Osteocyte (in vitro differentiated cells): Measurements from ENCODE around the gene GALNT7. TPM values are rescaled to one million over a fixed set of nuclear protein-coding genes. Genes with fewer than 3 reads are reported as not detected.
A peak's percentile ranks its signal among the peaks of the same experiment; 100 is the strongest.

Experiments
- DNase-seq: peaks from one replicate; pipeline ENCODE4 v3.0.0; 2021; ENCODE audit warnings: mixed read lengths; ENCODE audit not compliant: unreplicated experiment; ENCODE audit errors: extremely low spot score
- H3K27ac Mint-ChIP-seq: one replicate; pipeline ENCODE4 v1.8.0; 2021; ENCODE audit warnings: mild to moderate bottlenecking, mixed read lengths; ENCODE audit not compliant: unreplicated experiment
- H3K27me3 Mint-ChIP-seq: one replicate; pipeline ENCODE4 v1.8.0; 2021; ENCODE audit warnings: mixed read lengths; ENCODE audit not compliant: unreplicated experiment
- H3K36me3 Mint-ChIP-seq: one replicate; pipeline ENCODE4 v1.8.0; 2021; ENCODE audit warnings: mixed read lengths; ENCODE audit not compliant: unreplicated experiment
- H3K4me1 Mint-ChIP-seq: one replicate; pipeline ENCODE4 v1.8.0; 2021; ENCODE audit warnings: mixed read lengths; ENCODE audit not compliant: unreplicated experiment
- H3K4me3 Mint-ChIP-seq: one replicate; pipeline ENCODE4 v1.8.0; 2021; ENCODE audit warnings: mild to moderate bottlenecking, moderate library complexity, mixed read lengths; ENCODE audit not compliant: unreplicated experiment
- H3K9me3 Mint-ChIP-seq: one replicate; pipeline ENCODE4 v1.8.0; 2021; ENCODE audit warnings: mixed read lengths; ENCODE audit not compliant: unreplicated experiment
- total RNA-seq: library from RNA; stranded (reverse); gene quantifications from 2 replicates; pipeline ENCODE4 v1.2.1, GENCODE V29; 2021
- TF ChIP-seq, protein P1 (sequence below): fragments of 200-600 bp; sonication (generic); IDR thresholded peaks from 2 replicates; pipeline ENCODE4 v1.5.0; 2021; ENCODE audit warnings: antibody characterized with exemption, mild to moderate bottlenecking, moderate library complexity

GALNT7 gene
- total RNA-seq, 1 donor from 2014 or later: 38.5 TPM

DNA sequence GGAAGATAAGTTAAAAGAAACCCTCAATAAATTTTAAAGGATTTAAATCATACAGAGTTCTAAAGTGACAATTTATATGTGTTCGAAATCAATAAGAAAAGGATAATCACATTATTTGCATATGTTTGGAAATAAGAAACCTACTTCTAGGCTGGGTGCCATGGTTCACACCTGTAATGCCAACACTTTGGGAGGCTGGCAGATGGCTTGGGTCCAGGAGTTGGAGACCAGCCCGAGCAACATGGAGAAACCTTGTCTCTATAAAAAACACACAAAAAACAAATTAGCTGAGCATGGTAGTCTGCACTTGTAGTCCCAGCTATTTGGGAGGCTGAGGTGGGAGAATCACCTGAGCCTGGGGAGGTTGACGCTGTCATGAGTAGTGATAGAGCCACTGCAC, 194.1 kb downstream of the GALNT7 start:
- no peaks in the 10 kb centered on the region for H3K4me1 Mint-ChIP-seq
- no peaks in the 10 kb centered on the region for H3K9me3 Mint-ChIP-seq
- DNase-seq: no peak

DNA sequence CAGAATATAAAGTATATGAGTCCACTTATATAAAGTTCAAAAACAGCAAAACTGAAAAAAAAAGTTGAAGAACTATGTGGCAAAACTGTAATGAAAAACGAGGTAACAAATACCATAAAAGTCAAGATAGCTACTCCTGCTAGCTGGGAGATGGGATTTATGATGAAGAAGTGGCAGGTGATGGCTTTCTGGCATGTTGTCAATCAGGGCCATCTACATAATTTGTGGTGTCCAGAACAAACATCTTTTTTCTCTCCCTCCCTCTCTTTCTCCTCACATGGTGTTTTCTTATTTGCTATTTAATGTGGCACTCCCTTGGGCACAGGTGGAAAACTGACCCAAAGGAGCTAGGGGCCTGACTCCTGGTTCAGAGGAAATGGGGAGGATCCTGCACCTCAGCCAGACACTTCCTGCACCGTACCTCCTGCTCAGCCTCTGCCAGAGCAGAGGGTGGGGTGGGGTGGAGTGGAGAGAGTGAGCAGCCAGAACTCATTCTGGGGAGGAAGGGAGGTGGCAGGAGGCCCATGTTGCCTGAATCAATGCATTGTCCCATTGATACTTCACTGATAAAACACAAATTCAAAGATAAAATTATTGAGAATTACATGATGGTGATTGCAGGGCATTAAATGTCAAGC, 196.9 kb downstream of the GALNT7 start:
- TF ChIP-seq, protein P1, sequence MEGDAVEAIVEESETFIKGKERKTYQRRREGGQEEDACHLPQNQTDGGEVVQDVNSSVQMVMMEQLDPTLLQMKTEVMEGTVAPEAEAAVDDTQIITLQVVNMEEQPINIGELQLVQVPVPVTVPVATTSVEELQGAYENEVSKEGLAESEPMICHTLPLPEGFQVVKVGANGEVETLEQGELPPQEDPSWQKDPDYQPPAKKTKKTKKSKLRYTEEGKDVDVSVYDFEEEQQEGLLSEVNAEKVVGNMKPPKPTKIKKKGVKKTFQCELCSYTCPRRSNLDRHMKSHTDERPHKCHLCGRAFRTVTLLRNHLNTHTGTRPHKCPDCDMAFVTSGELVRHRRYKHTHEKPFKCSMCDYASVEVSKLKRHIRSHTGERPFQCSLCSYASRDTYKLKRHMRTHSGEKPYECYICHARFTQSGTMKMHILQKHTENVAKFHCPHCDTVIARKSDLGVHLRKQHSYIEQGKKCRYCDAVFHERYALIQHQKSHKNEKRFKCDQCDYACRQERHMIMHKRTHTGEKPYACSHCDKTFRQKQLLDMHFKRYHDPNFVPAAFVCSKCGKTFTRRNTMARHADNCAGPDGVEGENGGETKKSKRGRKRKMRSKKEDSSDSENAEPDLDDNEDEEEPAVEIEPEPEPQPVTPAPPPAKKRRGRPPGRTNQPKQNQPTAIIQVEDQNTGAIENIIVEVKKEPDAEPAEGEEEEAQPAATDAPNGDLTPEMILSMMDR: no peak
- Mint-ChIP-seq H3K27me3 (no peaks in the 10 kb centered on the region), H3K36me3 (peaks cover 2% of the 10 kb centered on the region), H3K27ac (no peak overlapping the region), H3K9me3 (no peaks in the 10 kb centered on the region), H3K4me3 (no peak overlapping the region), H3K4me1 (peaks cover 4% of the 10 kb centered on the region)
- DNase-seq: no peak

More for the DNA sequence above, 194.1 kb downstream of the GALNT7 start:
- TF ChIP-seq, protein P1: no peak
- no peaks in the 10 kb centered on the region for H3K27me3 Mint-ChIP-seq
- peaks cover 2% of the 10 kb centered on the region for H3K36me3 Mint-ChIP-seq
- H3K27ac Mint-ChIP-seq: no peak overlapping the region
- no peak overlapping the region for H3K4me3 Mint-ChIP-seq

DNA sequence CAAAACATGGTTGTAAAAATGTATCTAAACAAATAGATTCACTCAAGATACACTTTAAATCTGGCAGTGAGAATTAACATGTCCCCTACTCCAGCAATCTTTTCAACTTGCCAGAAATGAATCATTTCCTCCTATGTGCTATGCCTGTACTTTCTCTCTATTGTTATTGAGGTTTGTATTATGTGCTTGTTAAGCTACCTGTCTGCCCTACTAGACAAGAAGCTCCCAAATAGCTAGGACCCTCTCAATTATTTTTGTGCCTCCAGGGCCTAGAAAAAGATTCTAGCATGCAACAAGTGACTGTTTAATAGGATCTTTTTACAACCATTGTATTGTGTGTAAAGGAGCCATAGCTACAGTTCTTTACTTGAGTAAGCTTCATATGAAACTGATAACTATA, 198.7 kb downstream of the GALNT7 start:
- no peak overlapping the region for H3K27ac Mint-ChIP-seq
- peaks cover 2% of the 10 kb centered on the region for H3K36me3 Mint-ChIP-seq
- H3K9me3 Mint-ChIP-seq: no peaks in the 10 kb centered on the region
- H3K4me3 Mint-ChIP-seq: no peak overlapping the region
- TF ChIP-seq, protein P1: no peak
- no peaks in the 10 kb centered on the region for H3K27me3 Mint-ChIP-seq
- peaks cover 4% of the 10 kb centered on the region for H3K4me1 Mint-ChIP-seq
- no peak for DNase-seq

- Mint-ChIP-seq H3K27ac (no peak overlapping the region), H3K9me3 (no peaks in the 10 kb centered on the region), H3K27me3 (no peaks in the 10 kb centered on the region), H3K4me3 (no peak overlapping the region), H3K36me3 (peaks cover 2% of the 10 kb centered on the region), H3K4me1 (peaks cover 8% of the 10 kb centered on the region)
- no peak for DNase-seq
- TF ChIP-seq, protein P1: no peak
These were observed 199.3 kb downstream of the GALNT7 start for GRCh38 chr4:173367946-173368345.

DNA sequence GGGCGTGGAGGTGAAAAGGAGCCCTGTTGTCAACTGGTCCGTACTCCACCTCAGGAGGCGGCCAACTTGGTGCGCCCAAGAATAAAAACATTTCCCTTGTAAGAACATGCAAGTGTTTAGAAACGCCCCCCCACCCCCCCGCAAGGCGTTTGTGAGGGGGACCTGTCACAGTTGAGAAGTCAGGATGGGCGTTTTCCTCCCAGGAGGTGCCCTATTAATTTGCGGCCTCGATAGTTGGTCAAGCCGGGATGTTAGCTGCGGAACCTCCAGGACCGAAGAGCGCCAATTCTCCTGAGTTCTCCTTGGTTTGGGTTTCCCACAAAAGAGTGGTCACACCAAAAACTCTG, 201.5 kb downstream of the GALNT7 start:
- peak overlapping the region; percentile 100 for H3K4me3 Mint-ChIP-seq
- DNase-seq: no peak
- peak overlapping the region; percentile 97 for H3K27ac Mint-ChIP-seq
- TF ChIP-seq, protein P1: no peak
- no peaks in the 10 kb centered on the region for H3K36me3 Mint-ChIP-seq
- H3K27me3 Mint-ChIP-seq: no peaks in the 10 kb centered on the region
- peaks cover 20% of the 10 kb centered on the region for H3K4me1 Mint-ChIP-seq
- H3K9me3 Mint-ChIP-seq: no peaks in the 10 kb centered on the region
